Right lobe of liver (tissue), 4 donors: ENCODE data around the gene AMZ2.
"Not testable (repeated sequence)": the region's sequence is repeated elsewhere in the genome, so short reads cannot be mapped to it uniquely, and the experiment has no call there.

Experiments
- POLR2A ChIP-seq: fragments of 450-650 bp; IDR thresholded peaks from one replicate; pipeline ENCODE4 v1.6.1; 2017; ENCODE audit warnings: antibody characterized with exemption, mild to moderate bottlenecking
- TF ChIP-seq, protein P1 (sequence below), 4 donors: fragments of 200-600 bp in 3 of 4; fragments of 450-650 bp in 1 of 4; IDR thresholded peaks; one replicate each; pipeline versions ENCODE4 v1.5.1 to v1.8.0; 2016 to 2022; ENCODE audit warnings: antibody characterized with exemption in 4 of 4, mild to moderate bottlenecking in 2 of 4
- donor health status: DM: no; HTN: no; CAD: no.
- donor health status: DM: no; HTN: no; CAD: no.
- donor health status: DM: no; HTN: yes; CAD: no.

DNA sequence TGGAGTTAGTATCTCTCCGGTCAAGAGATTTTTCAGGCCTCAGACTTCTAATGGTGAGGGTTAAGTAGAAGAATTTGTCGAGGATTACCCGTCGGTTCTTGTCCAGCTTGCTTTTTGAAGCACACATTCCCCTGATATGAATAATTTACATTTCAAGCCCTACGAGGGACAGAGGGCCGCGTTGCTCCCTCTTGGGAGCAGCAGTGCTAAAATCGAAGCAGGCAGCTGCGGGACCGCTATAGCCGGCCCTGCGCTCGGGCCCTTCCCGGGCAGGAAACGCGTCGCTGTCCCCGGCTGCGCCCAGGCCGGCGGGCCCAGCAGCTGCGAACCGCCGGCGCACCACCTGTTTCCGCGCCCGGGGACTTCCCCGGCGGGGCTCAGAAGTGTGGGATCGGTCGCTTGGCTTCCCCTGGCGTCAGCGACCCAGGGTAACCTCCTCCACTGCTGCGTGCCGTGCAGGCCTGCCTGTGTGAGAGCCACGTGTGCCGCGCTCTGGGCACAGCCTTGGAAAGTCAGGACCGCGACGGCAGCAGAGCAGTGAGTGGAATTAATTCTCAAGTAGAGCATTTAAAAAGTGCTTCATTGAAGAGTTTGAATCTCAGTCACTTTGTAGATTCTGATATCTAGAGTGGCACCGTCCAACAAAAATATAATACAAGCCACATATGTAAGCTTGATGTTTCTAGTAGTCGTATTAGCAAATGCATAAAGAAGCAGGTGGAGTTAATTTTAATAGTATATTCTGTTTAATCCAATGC lies 11.2 kb downstream of the AMZ2 start:
- not testable (repeated sequence) for TF ChIP-seq POLR2A
- TF ChIP-seq, protein P1, sequence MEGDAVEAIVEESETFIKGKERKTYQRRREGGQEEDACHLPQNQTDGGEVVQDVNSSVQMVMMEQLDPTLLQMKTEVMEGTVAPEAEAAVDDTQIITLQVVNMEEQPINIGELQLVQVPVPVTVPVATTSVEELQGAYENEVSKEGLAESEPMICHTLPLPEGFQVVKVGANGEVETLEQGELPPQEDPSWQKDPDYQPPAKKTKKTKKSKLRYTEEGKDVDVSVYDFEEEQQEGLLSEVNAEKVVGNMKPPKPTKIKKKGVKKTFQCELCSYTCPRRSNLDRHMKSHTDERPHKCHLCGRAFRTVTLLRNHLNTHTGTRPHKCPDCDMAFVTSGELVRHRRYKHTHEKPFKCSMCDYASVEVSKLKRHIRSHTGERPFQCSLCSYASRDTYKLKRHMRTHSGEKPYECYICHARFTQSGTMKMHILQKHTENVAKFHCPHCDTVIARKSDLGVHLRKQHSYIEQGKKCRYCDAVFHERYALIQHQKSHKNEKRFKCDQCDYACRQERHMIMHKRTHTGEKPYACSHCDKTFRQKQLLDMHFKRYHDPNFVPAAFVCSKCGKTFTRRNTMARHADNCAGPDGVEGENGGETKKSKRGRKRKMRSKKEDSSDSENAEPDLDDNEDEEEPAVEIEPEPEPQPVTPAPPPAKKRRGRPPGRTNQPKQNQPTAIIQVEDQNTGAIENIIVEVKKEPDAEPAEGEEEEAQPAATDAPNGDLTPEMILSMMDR (IDR thresholded peaks at IDR 0.05), result not testable (repeated sequence)
